NB4 (cell line): Measurements from ENCODE around the gene ZBTB3.

Source experiments
- DNase-seq: peaks from one replicate; pipeline ENCODE4 v3.0.0; 2010; ENCODE audit warnings: low read depth
- H3K4me3 ChIP-seq: one replicate; pipeline ENCODE4 v1.5.1; 2011; ENCODE audit warnings: mild to moderate bottlenecking, low read depth, low read length, moderate library complexity
- MYC ChIP-seq: IDR thresholded peaks from 2 replicates; pipeline ENCODE4 v1.6.1; 2011; ENCODE audit warnings: low read depth, low read length
- POLR2A ChIP-seq: IDR thresholded peaks from 2 replicates; pipeline ENCODE4 v1.6.1; 2011; ENCODE audit warnings: mild to moderate bottlenecking; ENCODE audit not compliant: insufficient read length; ENCODE audit errors: extremely low read depth
- TF ChIP-seq, protein P1 (sequence below): IDR thresholded peaks from 2 replicates; pipeline ENCODE4 v1.6.1; 2011; ENCODE audit warnings: low read depth, low read length
- TF ChIP-seq, protein P2 (sequence below): IDR thresholded peaks from one replicate; pipeline ENCODE4 v1.5.1; 2012; ENCODE audit warnings: low read depth, low read length

ZBTB3 gene

GRCh38 chr11:62753736-62754603 lies at the start of gene ZBTB3:
Gene ZBTB3 (minus strand): TSS chr11:62754160. CDS start chr11:62753664, 496 bp downstream.
- TF ChIP-seq MYC (peak; percentile 58; the same call in 1 of the 2 replicates), POLR2A (peak; percentile 97)
- TF ChIP-seq, protein P1, sequence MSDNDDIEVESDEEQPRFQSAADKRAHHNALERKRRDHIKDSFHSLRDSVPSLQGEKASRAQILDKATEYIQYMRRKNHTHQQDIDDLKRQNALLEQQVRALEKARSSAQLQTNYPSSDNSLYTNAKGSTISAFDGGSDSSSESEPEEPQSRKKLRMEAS, result peak; percentile 72; the same call in 1 of the 2 replicates
- TF ChIP-seq, protein P2, sequence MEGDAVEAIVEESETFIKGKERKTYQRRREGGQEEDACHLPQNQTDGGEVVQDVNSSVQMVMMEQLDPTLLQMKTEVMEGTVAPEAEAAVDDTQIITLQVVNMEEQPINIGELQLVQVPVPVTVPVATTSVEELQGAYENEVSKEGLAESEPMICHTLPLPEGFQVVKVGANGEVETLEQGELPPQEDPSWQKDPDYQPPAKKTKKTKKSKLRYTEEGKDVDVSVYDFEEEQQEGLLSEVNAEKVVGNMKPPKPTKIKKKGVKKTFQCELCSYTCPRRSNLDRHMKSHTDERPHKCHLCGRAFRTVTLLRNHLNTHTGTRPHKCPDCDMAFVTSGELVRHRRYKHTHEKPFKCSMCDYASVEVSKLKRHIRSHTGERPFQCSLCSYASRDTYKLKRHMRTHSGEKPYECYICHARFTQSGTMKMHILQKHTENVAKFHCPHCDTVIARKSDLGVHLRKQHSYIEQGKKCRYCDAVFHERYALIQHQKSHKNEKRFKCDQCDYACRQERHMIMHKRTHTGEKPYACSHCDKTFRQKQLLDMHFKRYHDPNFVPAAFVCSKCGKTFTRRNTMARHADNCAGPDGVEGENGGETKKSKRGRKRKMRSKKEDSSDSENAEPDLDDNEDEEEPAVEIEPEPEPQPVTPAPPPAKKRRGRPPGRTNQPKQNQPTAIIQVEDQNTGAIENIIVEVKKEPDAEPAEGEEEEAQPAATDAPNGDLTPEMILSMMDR, result no peak
- H3K4me3 ChIP-seq, result peak within 1 kb of the TSS; percentile 92
- DNase-seq, result peak; percentile 100

DNA sequence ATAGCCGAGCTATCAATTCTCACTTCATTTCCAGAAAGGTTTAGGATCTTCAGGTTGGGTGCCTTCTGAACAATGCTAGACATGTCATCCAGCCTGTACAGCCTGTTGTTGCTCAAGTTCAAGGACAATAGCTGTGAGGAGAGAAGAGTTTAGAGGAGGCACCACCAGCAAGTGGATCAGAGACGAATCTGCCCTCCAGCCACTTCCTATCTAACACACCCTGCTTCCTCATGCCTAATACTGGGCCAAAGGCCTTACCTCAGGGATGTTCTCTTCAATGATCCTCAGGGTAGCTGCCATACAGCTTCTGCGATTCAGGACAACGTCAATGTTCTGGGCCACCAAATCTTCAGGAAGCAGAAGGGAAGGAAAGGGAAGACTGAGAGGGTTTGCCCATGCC lies 47.1 kb upstream of the ZBTB3 start:
- TF ChIP-seq MYC (no peak), POLR2A (no peak)
- TF ChIP-seq, protein P1, result no peak
- TF ChIP-seq, protein P2, result no peak
- H3K4me3 ChIP-seq, result no peak overlapping the region
- no peak for DNase-seq

DNA sequence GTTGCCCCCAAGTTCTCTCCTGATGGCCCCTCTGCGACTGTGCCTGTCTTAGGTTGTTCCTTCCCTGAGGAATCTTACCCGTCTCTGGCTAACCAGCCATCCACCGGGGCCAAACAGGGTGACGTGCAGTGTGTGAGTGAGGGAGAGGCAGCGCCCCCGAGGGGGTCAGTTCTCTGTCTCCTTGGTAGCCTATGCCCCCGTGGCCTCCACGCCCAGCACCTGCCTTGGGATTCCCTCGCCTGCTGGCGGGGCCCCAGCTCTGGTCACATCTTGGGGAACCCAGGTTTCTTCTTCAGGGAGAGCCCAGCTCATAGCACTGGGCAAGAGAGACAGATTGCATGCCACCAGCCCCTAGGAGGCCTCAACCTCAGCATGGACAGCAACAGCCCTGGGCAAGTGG lies 45.5 kb upstream of the ZBTB3 start:
- H3K4me3 ChIP-seq, result no peak overlapping the region
- DNase-seq, result no peak
- TF ChIP-seq, protein P2, result no peak
- TF ChIP-seq POLR2A, result no peak
- TF ChIP-seq MYC, result no peak
- TF ChIP-seq, protein P1, result no peak

- H3K4me3 ChIP-seq, result no peak overlapping the region
- no peak for DNase-seq
- TF ChIP-seq MYC (no peak), POLR2A (no peak)
- TF ChIP-seq, protein P1, result no peak
- TF ChIP-seq, protein P2, result no peak
Measured at GRCh38 chr11:62796281-62796680, 42.3 kb upstream of the ZBTB3 start.

DNA sequence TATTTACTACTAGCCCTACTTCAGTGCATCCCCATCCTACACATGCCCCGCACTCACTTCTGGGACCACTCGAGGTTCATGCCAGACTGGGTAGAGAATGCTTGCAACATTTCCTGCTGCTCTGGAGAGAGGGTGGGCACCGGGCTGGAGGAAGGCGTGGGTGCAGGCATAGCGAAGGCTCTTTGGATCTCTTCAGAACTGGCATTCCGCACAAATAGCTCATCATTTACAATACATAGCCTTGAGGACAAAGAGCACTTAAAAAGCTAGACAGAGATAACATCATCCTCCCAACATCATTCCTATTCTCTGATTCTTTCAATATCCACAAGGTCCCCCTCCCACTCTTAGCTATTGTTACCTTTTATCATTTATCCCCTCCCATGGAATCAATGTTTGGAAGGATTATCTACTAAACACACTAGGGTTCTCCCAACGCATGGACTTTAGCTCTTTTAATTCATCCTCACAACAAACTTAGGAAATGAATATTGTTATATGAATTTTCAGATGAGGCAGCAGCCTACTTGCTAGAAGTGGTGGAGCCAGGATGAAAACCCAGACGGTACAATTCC lies 40.3 kb upstream of the ZBTB3 start:
- H3K4me3 ChIP-seq, result no peak overlapping the region
- DNase-seq, result no peak
- TF ChIP-seq MYC (no peak), POLR2A (no peak)
- TF ChIP-seq, protein P2, result no peak
